Measurements from ENCODE around the gene CERK. TPM values are rescaled to one million over a fixed set of nuclear protein-coding genes. Genes with fewer than 3 reads are reported as not detected.

CERK gene
- total and polyA plus RNA-seq, 2 of the 13 experiments (the other 11 are each of a cell fraction or from before 2014, with no cell fraction given) = 40.3 to 41.9 TPM

GRCh38 chr22:46638601-46639431 lies 99.2 kb downstream of the CERK start (continued):
- no peak for TF ChIP-seq ERF (CRISPR knock-in tag; IDR thresholded peaks at IDR 0.05)
- TF ChIP-seq ZBTB21 (CRISPR knock-in tag; IDR thresholded peaks at IDR 0.05) = 0 out of 2 replicates have a peak, but pooled peaks have one; percentile 38
- TF ChIP-seq KDM1A (CRISPR knock-in tag; IDR thresholded peaks at IDR 0.05) = peak; percentile 60; the same call in 1 of the 2 replicates
- TF ChIP-seq, protein P1, sequence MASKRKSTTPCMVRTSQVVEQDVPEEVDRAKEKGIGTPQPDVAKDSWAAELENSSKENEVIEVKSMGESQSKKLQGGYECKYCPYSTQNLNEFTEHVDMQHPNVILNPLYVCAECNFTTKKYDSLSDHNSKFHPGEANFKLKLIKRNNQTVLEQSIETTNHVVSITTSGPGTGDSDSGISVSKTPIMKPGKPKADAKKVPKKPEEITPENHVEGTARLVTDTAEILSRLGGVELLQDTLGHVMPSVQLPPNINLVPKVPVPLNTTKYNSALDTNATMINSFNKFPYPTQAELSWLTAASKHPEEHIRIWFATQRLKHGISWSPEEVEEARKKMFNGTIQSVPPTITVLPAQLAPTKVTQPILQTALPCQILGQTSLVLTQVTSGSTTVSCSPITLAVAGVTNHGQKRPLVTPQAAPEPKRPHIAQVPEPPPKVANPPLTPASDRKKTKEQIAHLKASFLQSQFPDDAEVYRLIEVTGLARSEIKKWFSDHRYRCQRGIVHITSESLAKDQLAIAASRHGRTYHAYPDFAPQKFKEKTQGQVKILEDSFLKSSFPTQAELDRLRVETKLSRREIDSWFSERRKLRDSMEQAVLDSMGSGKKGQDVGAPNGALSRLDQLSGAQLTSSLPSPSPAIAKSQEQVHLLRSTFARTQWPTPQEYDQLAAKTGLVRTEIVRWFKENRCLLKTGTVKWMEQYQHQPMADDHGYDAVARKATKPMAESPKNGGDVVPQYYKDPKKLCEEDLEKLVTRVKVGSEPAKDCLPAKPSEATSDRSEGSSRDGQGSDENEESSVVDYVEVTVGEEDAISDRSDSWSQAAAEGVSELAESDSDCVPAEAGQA (IDR thresholded peaks at IDR 0.05; ENCODE audit: low read depth) = peak; percentile 78; the same call in 1 of the 2 replicates
- TF ChIP-seq, protein P1 (CRISPR knock-in tag; IDR thresholded peaks at IDR 0.05; ENCODE audit: borderline replicate concordance) = no peak
- TF ChIP-seq, protein P2, sequence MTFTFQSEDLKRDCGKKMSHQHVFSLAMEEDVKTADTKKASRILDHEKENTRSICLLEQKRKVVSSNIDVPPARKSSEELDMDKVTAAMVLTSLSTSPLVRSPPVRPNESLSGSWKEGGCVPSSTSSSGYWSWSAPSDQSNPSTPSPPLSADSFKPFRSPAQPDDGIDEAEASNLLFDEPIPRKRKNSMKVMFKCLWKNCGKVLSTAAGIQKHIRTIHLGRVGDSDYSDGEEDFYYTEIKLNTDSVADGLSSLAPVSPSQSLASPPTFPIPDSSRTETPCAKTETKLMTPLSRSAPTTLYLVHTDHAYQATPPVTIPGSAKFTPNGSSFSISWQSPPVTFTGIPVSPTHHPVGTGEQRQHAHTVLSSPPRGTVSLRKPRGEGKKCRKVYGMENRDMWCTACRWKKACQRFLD (CRISPR knock-in tag; IDR thresholded peaks at IDR 0.05; ENCODE audit: borderline replicate concordance) = no peak
- no peak for TF ChIP-seq XBP1 (CRISPR knock-in tag; IDR thresholded peaks at IDR 0.05)
- TF ChIP-seq HHEX (CRISPR knock-in tag; IDR thresholded peaks at IDR 0.05) = 0 out of 2 replicates have a peak, but pooled peaks have one; percentile 36
- TF ChIP-seq ZNF713 (CRISPR knock-in tag; IDR thresholded peaks at IDR 0.05) = no peak
- no peak for TF ChIP-seq ZFP36L2 (CRISPR knock-in tag; IDR thresholded peaks at IDR 0.05)
- TF ChIP-seq MEIS1 (CRISPR knock-in tag; IDR thresholded peaks at IDR 0.05; ENCODE audit: borderline replicate concordance) = peak; percentile 22; the same call in 1 of the 2 replicates
- TF ChIP-seq RFXAP (CRISPR knock-in tag; IDR thresholded peaks at IDR 0.05; ENCODE audit: borderline replicate concordance) = peak; percentile 39; the same call in 1 of the 2 replicates
- TF ChIP-seq AKNA (CRISPR knock-in tag; IDR thresholded peaks at IDR 0.05; ENCODE audit: borderline replicate concordance) = no peak

All from HepG2 (cell line).